KOPT-K1 (cell line): ENCODE data around the gene HSFX1.
"Not testable (repeated sequence)": the region's sequence is repeated elsewhere in the genome, so short reads cannot be mapped to it uniquely, and the experiment has no call there.

Source experiments
- H3K27ac ChIP-seq: fragments of 200-600 bp; sonication (generic); 2 replicates; pipeline ENCODE4 v1.5.1; 2016; ENCODE audit warnings: antibody characterized with exemption, mild to moderate bottlenecking, low read depth, low read length; ENCODE audit not compliant: poor library complexity, severe bottlenecking
- H3K36me3 ChIP-seq: fragments of 200-600 bp; sonication (generic); 2 replicates; pipeline ENCODE4 v1.5.1; 2017; ENCODE audit warnings: antibody characterized with exemption, mild to moderate bottlenecking, low read length, moderate library complexity; ENCODE audit not compliant: insufficient read depth
- H3K9me3 ChIP-seq: fragments of 200-600 bp; sonication (generic); 2 replicates; pipeline ENCODE4 v1.5.1; 2017; ENCODE audit warnings: antibody characterized with exemption, low read length, mild to moderate bottlenecking; ENCODE audit not compliant: insufficient read depth, poor library complexity, severe bottlenecking

The HSFX1 gene

DNA sequence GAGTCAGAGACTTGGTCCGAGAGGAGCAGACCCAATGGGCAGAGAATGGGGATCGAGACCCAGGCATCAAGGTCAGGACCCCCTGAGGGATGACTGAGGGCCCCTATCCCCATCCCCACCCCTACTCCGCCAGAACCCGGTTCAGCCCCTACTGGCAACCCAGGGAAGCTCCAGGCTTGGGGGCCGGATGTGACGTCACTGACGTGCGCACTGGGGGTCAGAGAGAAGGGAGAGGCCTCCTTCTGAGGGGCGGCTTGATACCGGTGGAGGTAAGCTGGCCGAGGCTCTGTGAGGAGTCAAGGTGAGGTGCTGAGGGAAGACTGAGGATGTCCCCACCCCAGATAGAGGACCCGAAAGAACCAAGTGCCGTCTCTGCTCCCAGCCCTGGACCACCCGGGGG lies 7.9 kb downstream of the HSFX1 start, which contains the start of gene MAGEA9:
Gene MAGEA9 (plus strand): TSS at position 204 of the 400 bp plus-strand sequence. CDS start 4,281 bp downstream, outside the sequence.
- H3K9me3 ChIP-seq, H3K36me3 ChIP-seq, H3K27ac ChIP-seq: not testable (repeated sequence)

DNA sequence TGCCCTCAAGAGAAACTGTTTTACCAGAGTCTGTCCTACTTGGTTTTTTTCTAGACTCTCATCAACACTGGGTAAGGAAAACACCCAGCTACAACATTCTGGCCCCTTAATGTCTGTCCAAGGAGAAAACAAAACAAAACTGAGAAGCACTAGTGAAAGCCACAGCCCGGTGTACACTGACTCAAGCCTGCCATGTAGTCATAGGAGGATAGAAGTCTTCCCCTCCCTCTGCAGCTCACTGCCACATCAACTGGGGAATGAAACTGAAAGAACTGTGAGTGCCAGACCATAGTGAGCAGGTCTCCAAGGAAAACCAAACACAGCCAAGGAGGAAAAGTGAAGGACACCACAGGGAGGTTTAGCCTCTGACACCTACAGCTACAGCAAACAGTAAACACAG lies 21.7 kb downstream of the HSFX1 start:
- not testable (repeated sequence) for H3K36me3 ChIP-seq, H3K9me3 ChIP-seq, H3K27ac ChIP-seq

DNA sequence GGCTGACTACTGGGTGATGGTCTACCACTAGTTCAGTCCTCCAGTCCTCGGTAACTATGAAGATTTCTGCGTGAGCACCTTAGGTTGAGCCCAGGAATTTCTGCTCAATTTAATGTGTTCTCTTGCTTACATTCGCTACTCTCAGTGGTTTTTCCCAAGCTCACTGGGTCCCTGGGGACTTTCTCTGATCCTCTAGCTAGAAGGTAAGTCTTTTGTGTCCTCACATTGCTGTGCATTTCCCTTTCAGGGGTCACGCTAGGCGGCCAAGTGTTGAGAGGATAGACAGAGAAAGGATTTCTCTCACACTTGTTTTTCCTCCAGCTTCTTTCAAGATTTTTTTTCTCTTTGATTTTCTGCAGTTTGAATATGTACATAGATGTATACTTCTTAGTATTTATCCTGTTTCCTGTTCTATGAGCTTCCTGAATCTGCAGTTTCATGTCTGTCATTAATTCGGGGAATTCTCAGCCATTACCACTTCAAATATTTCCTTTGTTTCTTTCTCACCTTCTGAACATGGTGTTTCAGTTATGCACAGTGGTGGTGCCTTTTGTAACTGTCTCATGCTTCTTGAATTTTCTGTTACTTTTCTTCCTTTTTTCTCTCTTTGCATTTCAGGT lies 25.3 kb downstream of the HSFX1 start:
- Histone ChIP-seq H3K27ac (no peak overlapping the region), H3K36me3 (no peaks in the 10 kb centered on the region), H3K9me3 (no peaks in the 10 kb centered on the region)

DNA sequence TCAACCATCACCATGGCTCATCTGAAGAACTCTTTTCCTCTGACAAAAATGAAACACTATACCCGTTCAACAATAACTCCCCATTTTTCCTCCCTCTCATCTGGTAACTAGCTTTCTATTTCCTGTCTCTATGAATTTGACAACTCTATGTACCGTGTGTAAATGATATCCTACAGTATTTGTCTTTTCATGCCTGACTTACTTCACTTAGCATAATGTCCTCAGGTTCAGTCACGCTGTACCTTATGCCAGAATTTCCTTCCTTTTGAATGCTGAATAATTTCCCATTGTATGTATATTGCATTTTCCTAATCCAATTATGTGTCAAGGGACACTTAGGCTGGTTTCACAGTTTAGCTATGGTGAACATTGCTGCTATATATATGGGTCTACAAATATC lies 26.1 kb downstream of the HSFX1 start:
- Histone ChIP-seq H3K27ac (no peak overlapping the region), H3K9me3 (no peaks in the 10 kb centered on the region), H3K36me3 (no peaks in the 10 kb centered on the region)

DNA sequence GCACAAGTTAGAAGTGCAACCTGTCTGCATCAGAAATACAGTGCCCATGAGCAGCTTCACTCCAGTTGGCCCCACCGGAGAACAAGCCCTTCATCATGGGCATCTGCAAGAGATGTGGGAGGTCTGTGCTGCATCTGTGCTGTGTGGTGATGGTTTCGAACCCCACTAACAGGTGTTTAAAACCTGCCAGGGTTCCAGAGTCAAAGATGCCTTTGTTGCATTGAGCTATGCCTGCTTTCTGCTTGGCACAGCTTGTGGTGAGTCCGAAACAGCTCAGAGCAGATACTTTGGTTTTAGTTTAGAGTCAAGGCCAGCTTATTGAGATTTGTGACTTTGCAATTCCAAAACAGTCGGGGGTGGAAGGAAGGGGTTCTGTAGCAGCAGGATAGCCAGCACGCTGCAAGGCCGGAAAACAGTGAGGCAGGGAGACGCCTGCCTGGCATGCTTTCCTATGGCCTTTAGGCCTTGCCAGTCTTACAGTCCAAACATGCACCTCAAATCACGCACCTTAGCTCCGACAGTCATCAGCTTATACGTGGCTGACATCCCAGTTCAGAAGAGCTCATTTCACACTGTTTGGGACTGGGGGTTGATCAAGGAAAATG lies 29.7 kb downstream of the HSFX1 start:
- no peaks in the 10 kb centered on the region for H3K9me3 ChIP-seq
- no peak overlapping the region for H3K27ac ChIP-seq
- H3K36me3 ChIP-seq: no peaks in the 10 kb centered on the region

DNA sequence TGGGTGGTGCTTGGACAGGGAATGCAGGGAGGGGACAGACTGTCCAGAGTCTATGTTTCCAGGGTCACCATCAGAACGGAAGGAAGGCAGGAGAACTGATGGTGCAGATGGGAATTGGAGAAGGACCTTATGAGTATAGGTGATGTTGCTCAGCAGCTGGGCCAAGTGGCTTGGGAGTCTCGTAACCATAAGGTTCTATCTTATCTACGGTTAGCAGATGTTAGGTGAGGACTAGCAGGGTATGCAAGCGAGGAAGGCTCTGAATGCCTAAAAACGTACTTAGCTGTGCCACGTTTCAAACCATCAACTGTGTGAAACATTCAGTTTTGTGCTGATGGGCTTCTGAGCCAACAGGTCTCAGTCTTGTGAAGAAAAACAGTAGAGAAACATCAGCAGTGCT lies 30.2 kb downstream of the HSFX1 start:
- H3K27ac ChIP-seq: no peak overlapping the region
- H3K36me3 ChIP-seq: no peaks in the 10 kb centered on the region
- no peaks in the 10 kb centered on the region for H3K9me3 ChIP-seq

DNA sequence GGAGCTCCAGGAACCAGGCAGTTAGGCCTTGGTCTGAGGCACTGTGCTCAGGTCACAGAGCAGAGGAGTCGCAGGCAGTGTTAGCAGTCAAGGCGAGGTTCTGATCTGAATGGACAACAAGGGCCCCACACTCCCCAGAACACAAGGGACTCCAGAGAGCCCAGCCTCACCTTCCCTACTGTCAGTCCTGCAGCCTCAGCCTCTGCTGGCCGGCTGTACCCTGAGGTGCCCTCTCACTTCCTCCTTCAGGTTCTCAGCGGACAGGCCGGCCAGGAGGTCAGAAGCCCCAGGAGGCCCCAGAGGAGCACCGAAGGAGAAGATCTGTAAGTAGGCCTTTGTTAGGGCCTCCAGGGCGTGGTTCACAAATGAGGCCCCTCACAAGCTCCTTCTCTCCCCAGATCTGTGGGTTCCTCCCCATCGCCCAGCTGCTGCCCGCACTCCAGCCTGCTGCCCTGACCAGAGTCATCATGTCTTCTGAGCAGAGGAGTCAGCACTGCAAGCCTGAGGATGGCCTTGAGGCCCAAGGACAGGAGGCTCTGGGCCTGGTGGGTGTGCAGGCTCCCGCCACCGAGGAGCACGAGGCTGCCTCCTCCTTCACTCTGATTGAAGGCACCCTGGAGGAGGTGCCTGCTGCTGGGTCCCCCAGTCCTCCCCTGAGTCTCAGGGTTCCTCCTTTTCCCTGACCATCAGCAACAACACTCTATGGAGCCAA lies 34.0 kb downstream of the HSFX1 start:
- Histone ChIP-seq H3K9me3 (no peaks in the 10 kb centered on the region), H3K36me3 (no peaks in the 10 kb centered on the region)

DNA sequence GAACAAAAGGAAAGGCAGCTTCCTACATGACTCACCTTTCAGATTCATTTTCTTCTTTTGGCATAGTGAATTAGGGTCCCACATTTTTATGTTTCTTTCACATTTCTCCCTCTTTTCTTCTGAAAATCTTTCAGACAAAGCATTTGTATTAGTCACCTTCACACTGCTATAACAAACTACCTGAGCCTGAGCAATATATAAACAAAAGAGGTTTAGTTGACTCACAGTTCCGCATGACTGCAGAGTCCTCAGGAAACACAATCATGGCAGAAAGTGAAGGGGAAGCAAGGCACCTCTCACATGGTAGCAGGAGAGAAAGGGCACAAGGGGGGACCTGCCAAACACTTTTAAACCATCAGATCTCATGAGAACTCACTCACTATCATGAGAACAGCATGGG lies 44.8 kb downstream of the HSFX1 start:
- Histone ChIP-seq H3K27ac (no peak overlapping the region), H3K36me3 (no peaks in the 10 kb centered on the region), H3K9me3 (no peaks in the 10 kb centered on the region)

More for the DNA sequence above, 34.0 kb downstream of the HSFX1 start:
- no peak overlapping the region for H3K27ac ChIP-seq

DNA sequence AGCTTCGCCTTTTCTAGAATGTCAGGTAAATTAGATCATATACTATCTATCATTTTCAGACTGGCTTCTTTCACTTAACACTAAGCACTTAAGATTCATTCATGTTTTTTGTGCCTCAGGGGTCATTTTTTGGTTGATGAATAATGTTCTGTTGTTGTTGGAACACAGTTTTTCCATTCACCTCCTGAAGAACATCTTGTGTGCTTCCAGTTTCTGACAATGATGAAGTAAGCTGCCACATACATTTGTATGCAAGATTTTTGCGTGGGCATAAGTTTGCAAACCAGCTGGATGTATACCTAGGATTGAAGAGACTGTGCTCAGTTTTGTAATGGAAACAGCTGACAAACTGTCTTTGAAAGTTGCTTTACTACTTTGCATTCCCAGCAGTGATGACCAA lies 45.5 kb downstream of the HSFX1 start:
- H3K9me3 ChIP-seq: no peaks in the 10 kb centered on the region
- no peaks in the 10 kb centered on the region for H3K36me3 ChIP-seq
- H3K27ac ChIP-seq: no peak overlapping the region

DNA sequence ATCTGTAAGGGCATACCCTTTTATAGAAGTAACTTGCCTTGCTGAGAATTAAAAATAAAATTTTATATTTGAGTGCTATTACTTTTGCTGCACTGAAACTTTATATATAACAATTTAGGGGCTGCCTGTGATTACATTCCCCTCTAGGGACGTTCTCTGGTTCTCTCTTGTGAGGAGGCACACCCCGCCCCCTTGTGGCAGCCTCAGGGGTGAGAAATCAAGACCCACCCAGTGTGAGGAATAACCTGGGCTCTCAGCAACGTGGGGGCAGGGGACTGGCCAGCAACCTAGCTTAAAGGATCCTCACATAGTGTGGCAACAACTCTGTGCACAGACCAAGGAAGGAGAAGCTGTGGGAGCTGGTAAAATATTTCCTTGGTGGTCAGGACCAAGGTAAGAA lies 51.6 kb downstream of the HSFX1 start:
- no peak overlapping the region for H3K27ac ChIP-seq
- no peaks in the 10 kb centered on the region for H3K36me3 ChIP-seq
- H3K9me3 ChIP-seq: no peaks in the 10 kb centered on the region
